ENCODE results near the gene WNK2.
A peak's percentile ranks its signal among the peaks of the same experiment; 100 is the strongest.

Gene WNK2

DNA sequence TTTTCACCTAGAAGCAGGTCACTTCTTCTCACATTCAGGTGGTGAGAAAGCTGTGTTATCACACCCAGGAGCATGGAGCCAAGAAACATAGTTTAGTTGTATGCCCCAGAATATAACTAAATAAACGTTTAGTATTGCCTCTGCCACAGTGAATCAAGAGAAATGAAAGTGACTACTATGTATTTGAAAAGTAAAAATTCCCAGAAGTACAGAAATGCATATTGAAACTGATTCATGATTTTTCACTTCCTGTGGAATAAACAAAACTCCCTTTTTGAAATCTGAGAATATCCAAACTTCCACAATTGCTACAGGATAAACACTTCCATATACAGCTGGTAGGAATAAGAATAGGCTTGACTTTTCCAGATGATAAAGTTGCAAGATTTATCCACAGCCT lies 34.6 kb upstream of the WNK2 start:
- Histone ChIP-seq H3K27me3 (ENCODE audit: control insufficient read depth in 3 of 3, insufficient read depth in 3 of 3, low read depth in 1 of 3, low read length in 3 of 3) (no peaks in the 10 kb centered on the region), H3K9ac (ENCODE audit: low read depth, low read length, poor library complexity) (no peak overlapping the region), H2BK120ac (ENCODE audit: low read depth, low read length) (no peak overlapping the region), H4K8ac (ENCODE audit: low read depth, low read length) (no peak overlapping the region), H3K23ac (ENCODE audit: low read depth, low read length, poor library complexity) (no peak overlapping the region), H3K9me3 (replicated peaks in 1 of 2; ENCODE audit: control insufficient read depth in 2 of 2, insufficient read depth in 1 of 2, low read depth in 1 of 2, low read length in 2 of 2) (no peaks in the 10 kb centered on the region), H2AFZ (ENCODE audit: low read length) (no peak overlapping the region), H3K18ac (ENCODE audit: low read length) (no peak overlapping the region), H2BK15ac (ENCODE audit: low read length) (no peak overlapping the region), H4K91ac (ENCODE audit: low read depth, low read length, poor library complexity) (no peak overlapping the region), H2AK5ac (ENCODE audit: low read depth, low read length) (no peak overlapping the region), H2BK12ac (ENCODE audit: low read length) (no peak overlapping the region), H3K4me3 (ENCODE audit: low read length in 2 of 2) (no peak overlapping the region), H3K36me3 (replicated peaks in 1 of 2; ENCODE audit: control insufficient read depth in 2 of 2, insufficient read depth in 2 of 2, low read length in 2 of 2) (no peaks in the 10 kb centered on the region), H3K79me1 (ENCODE audit: low read depth, low read length) (no peaks in the 10 kb centered on the region), H3K4ac (ENCODE audit: low read length) (no peak overlapping the region), H3K14ac (ENCODE audit: low read length) (no peak overlapping the region), H3K4me1 (ENCODE audit: control insufficient read depth in 2 of 2, insufficient read depth in 1 of 2, low read depth in 1 of 2, low read length in 2 of 2) (peaks cover 0 to 1% of the 10 kb centered on the region in 2 donors), H3K27ac (replicated peaks; ENCODE audit: low read length) (no peak overlapping the region), H3K4me2 (ENCODE audit: insufficient read depth, low read length, poor library complexity, severe bottlenecking) (no peak overlapping the region), H2BK5ac (ENCODE audit: low read length) (no peak overlapping the region)
- DNase-seq (ENCODE audit: low spot score), result no peak
- WGBS, 2 donors (ENCODE audit: extremely low coverage in 2 of 2, insufficient read length in 2 of 2, insufficient replicate concordance in 1 of 2), result no CpG with 5 or more reads among the region's 1 CpG

DNA sequence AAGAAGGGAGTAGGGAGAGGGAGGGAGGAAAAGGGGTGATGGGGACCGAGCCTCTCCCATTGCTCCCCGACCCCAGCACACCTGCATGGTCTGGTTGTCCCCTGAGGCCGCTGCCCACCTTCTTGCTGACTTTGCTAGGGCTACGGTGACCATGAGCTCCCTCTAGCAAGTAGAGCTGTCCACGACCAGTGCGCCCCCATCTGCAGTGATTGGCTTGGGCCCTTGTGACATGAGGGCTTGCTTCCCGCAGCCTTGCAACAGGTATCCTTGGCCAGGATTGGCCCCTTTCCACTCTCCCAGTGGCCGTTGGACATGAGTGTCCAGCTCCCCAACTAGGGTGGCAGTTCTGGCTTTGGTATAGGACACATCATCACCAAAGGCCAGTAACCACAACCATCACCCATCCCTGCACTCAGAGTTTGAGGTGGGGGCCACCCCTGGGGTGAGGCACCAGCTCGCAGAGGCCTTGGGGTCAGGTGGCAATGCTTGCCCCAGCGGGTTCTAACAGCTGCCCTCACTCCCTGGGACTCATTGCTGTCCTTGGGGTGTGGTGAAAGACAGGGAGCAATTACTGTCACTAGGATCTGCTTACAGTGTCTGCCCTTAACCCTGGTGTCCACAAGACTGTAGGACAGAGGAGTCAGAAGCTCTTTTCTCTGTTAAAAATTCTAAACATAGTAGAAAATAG lies 32.7 kb upstream of the WNK2 start:
- Histone ChIP-seq H2BK15ac (ENCODE audit: low read length) (no peak overlapping the region), H3K4me2 (ENCODE audit: insufficient read depth, low read length, poor library complexity, severe bottlenecking) (no peak overlapping the region)
- WGBS, 2 donors (ENCODE audit: extremely low coverage in 2 of 2, insufficient read length in 2 of 2, insufficient replicate concordance in 1 of 2), result no CpG with 5 or more reads among the region's 10 CpGs

GRCh38 chr9:93154293-93154903 lies 29.5 kb upstream of the WNK2 start:
- Histone ChIP-seq H3K27ac (replicated peaks; ENCODE audit: low read length) (no peak overlapping the region), H3K4me2 (ENCODE audit: insufficient read depth, low read length, poor library complexity, severe bottlenecking) (no peak overlapping the region), H3K23ac (ENCODE audit: low read depth, low read length, poor library complexity) (peak overlapping the region; percentile 5), H2BK12ac (ENCODE audit: low read length) (no peak overlapping the region), H3K14ac (ENCODE audit: low read length) (no peak overlapping the region), H2BK120ac (ENCODE audit: low read depth, low read length) (no peak overlapping the region), H2BK15ac (ENCODE audit: low read length) (no peak overlapping the region), H3K79me1 (ENCODE audit: low read depth, low read length) (no peaks in the 10 kb centered on the region), H3K9ac (ENCODE audit: low read depth, low read length, poor library complexity) (no peak overlapping the region), H3K4me3 (ENCODE audit: low read length in 2 of 2) (no peak overlapping the region), H3K9me3 (replicated peaks in 1 of 2; ENCODE audit: control insufficient read depth in 2 of 2, insufficient read depth in 1 of 2, low read depth in 1 of 2, low read length in 2 of 2) (peaks cover 0 to 1% of the 10 kb centered on the region in 2 donors), H2AFZ (ENCODE audit: low read length) (no peak overlapping the region), H3K36me3 (replicated peaks in 1 of 2; ENCODE audit: control insufficient read depth in 2 of 2, insufficient read depth in 2 of 2, low read length in 2 of 2) (no peaks in the 10 kb centered on the region), H4K91ac (ENCODE audit: low read depth, low read length, poor library complexity) (no peak overlapping the region), H3K4me1 (ENCODE audit: control insufficient read depth in 2 of 2, insufficient read depth in 1 of 2, low read depth in 1 of 2, low read length in 2 of 2) (no peaks in the 10 kb centered on the region), H4K8ac (ENCODE audit: low read depth, low read length) (no peak overlapping the region), H3K27me3 (ENCODE audit: control insufficient read depth in 3 of 3, insufficient read depth in 3 of 3, low read depth in 1 of 3, low read length in 3 of 3) (no peaks in the 10 kb centered on the region), H3K18ac (ENCODE audit: low read length) (peak overlapping the region; percentile 88), H2AK5ac (ENCODE audit: low read depth, low read length) (peak overlapping the region; percentile 40), H3K4ac (ENCODE audit: low read length) (no peak overlapping the region), H2BK5ac (ENCODE audit: low read length) (no peak overlapping the region)
- peak; percentile 53 for DNase-seq (ENCODE audit: low spot score)
- WGBS, 2 donors (ENCODE audit: extremely low coverage in 2 of 2, insufficient read length in 2 of 2, insufficient replicate concordance in 1 of 2), result no CpG with 5 or more reads among the region's 14 CpGs

More for the DNA sequence above, 32.7 kb upstream of the WNK2 start:
- no peak for DNase-seq (ENCODE audit: low spot score)
- no peak overlapping the region for H3K9ac ChIP-seq (ENCODE audit: low read depth, low read length, poor library complexity)
- H2BK12ac ChIP-seq (ENCODE audit: low read length), result no peak overlapping the region
- H3K4ac ChIP-seq (ENCODE audit: low read length), result no peak overlapping the region
- H2BK5ac ChIP-seq (ENCODE audit: low read length), result no peak overlapping the region
- H3K36me3 ChIP-seq (replicated peaks in 1 of 2; ENCODE audit: control insufficient read depth in 2 of 2, insufficient read depth in 2 of 2, low read length in 2 of 2), result no peaks in the 10 kb centered on the region
- H3K18ac ChIP-seq (ENCODE audit: low read length), result no peak overlapping the region
- H3K79me1 ChIP-seq (ENCODE audit: low read depth, low read length), result no peaks in the 10 kb centered on the region
- no peak overlapping the region for H3K23ac ChIP-seq (ENCODE audit: low read depth, low read length, poor library complexity)
- H4K91ac ChIP-seq (ENCODE audit: low read depth, low read length, poor library complexity), result no peak overlapping the region
- H3K9me3 ChIP-seq (replicated peaks in 1 of 2; ENCODE audit: control insufficient read depth in 2 of 2, insufficient read depth in 1 of 2, low read depth in 1 of 2, low read length in 2 of 2), result no peaks in the 10 kb centered on the region
- H3K27me3 ChIP-seq (ENCODE audit: control insufficient read depth in 3 of 3, insufficient read depth in 3 of 3, low read depth in 1 of 3, low read length in 3 of 3), result no peaks in the 10 kb centered on the region
- H3K4me1 ChIP-seq (ENCODE audit: control insufficient read depth in 2 of 2, insufficient read depth in 1 of 2, low read depth in 1 of 2, low read length in 2 of 2), result no peaks in the 10 kb centered on the region
- no peak overlapping the region for H2AK5ac ChIP-seq (ENCODE audit: low read depth, low read length)
- H3K27ac ChIP-seq (replicated peaks; ENCODE audit: low read length), result no peak overlapping the region
- no peak overlapping the region for H2BK120ac ChIP-seq (ENCODE audit: low read depth, low read length)
- no peak overlapping the region for H2AFZ ChIP-seq (ENCODE audit: low read length)
- no peak overlapping the region for H3K14ac ChIP-seq (ENCODE audit: low read length)
- no peak overlapping the region for H3K4me3 ChIP-seq (ENCODE audit: low read length in 2 of 2)
- H4K8ac ChIP-seq (ENCODE audit: low read depth, low read length), result no peak overlapping the region

GRCh38 chr9:93155716-93156474 lies 28.0 kb upstream of the WNK2 start:
- no peaks in the 10 kb centered on the region for H3K79me1 ChIP-seq (ENCODE audit: low read depth, low read length)
- no peak overlapping the region for H3K4me3 ChIP-seq (ENCODE audit: low read length in 2 of 2)
- no peak overlapping the region for H2BK120ac ChIP-seq (ENCODE audit: low read depth, low read length)
- H2BK15ac ChIP-seq (ENCODE audit: low read length), result no peak overlapping the region
- no peak overlapping the region for H3K27ac ChIP-seq (replicated peaks; ENCODE audit: low read length)
- H3K18ac ChIP-seq (ENCODE audit: low read length), result no peak overlapping the region
- H2BK12ac ChIP-seq (ENCODE audit: low read length), result no peak overlapping the region
- H2AFZ ChIP-seq (ENCODE audit: low read length), result no peak overlapping the region
- no peak overlapping the region for H3K4me2 ChIP-seq (ENCODE audit: insufficient read depth, low read length, poor library complexity, severe bottlenecking)
- no peaks in the 10 kb centered on the region for H3K36me3 ChIP-seq (replicated peaks in 1 of 2; ENCODE audit: control insufficient read depth in 2 of 2, insufficient read depth in 2 of 2, low read length in 2 of 2)
- no peaks in the 10 kb centered on the region for H3K4me1 ChIP-seq (ENCODE audit: control insufficient read depth in 2 of 2, insufficient read depth in 1 of 2, low read depth in 1 of 2, low read length in 2 of 2)
- WGBS, 2 donors (ENCODE audit: extremely low coverage in 2 of 2, insufficient read length in 2 of 2, insufficient replicate concordance in 1 of 2), result no CpG with 5 or more reads among the region's 16 CpGs
- no peak overlapping the region for H4K8ac ChIP-seq (ENCODE audit: low read depth, low read length)
- H4K91ac ChIP-seq (ENCODE audit: low read depth, low read length, poor library complexity), result no peak overlapping the region
- no peak overlapping the region for H3K4ac ChIP-seq (ENCODE audit: low read length)
- H3K27me3 ChIP-seq (ENCODE audit: control insufficient read depth in 3 of 3, insufficient read depth in 3 of 3, low read depth in 1 of 3, low read length in 3 of 3), result no peaks in the 10 kb centered on the region
- DNase-seq (ENCODE audit: low spot score), result no peak
- H2BK5ac ChIP-seq (ENCODE audit: low read length), result no peak overlapping the region
- H3K9ac ChIP-seq (ENCODE audit: low read depth, low read length, poor library complexity), result no peak overlapping the region
- H3K23ac ChIP-seq (ENCODE audit: low read depth, low read length, poor library complexity), result no peak overlapping the region
- H3K14ac ChIP-seq (ENCODE audit: low read length), result no peak overlapping the region
- H3K9me3 ChIP-seq (replicated peaks in 1 of 2; ENCODE audit: control insufficient read depth in 2 of 2, insufficient read depth in 1 of 2, low read depth in 1 of 2, low read length in 2 of 2), result peaks cover 0 to 1% of the 10 kb centered on the region in 2 donors
- H2AK5ac ChIP-seq (ENCODE audit: low read depth, low read length), result peak overlapping the region; percentile 12

Measured in neuronal stem cell (in vitro differentiated cells).